K562 (cell line): ENCODE data around the gene FGF21. TPM values are rescaled to one million over a fixed set of nuclear protein-coding genes. Genes with fewer than 3 reads are reported as not detected.

ENCODE experiments used
- ATAC-seq: fragments of 200-7000 bp; cut with Tn5 transposase; 3 replicates; pipeline ENCODE4 v1.9.1; 2020; ENCODE audit warnings: moderate library complexity
- BruUV-seq: library from RNA; stranded (reverse); fragments of 400-500 nt; replicated peaks from 2 replicates; lab custom pipeline; 2021; lab: Mats Ljungman, UMichigan
- CTCF ChIA-PET: fragments of 300-600 bp; formaldehyde crosslinking; extraction: SDS; loops from one replicate; lab custom pipeline; 2021; ENCODE audit warnings: low intra/inter-chr PET ratio; lab: Yijun Ruan, JAX
- POLR2A ChIA-PET: fragments of 300-600, 350-650 bp; sonication (Branson Sonifier 250); formaldehyde crosslinking; extraction: SDS; loops from one replicate; lab custom pipeline; 2021; ENCODE audit warnings: antibody characterized with exemption, inconsistent platforms; lab: Yijun Ruan, JAX
- DNase-seq, 4 experiments: peaks; one replicate each; pipeline versions ENCODE4 v3.0.0 to v3.0.0-alpha.2; 2011 to 2018; ENCODE audit warnings: low spot score in 3 of 4, mixed read lengths in 3 of 4; ENCODE audit errors: extremely low read depth in 1 of 4
- FAIRE-seq: peaks from 2 replicates; lab custom pipeline; 2011; peaks lifted over from hg19 to GRCh38; lab: Jason Lieb, UNC
- H2AFZ ChIP-seq: 2 replicates; pipeline ENCODE4 v1.6.0; 2011; ENCODE audit warnings: low read depth, low read length, control low read depth, inconsistent platforms
- H3K27ac ChIP-seq: fragments of 200-600 bp; 3 replicates; pipeline ENCODE4 v1.8.0; 2011; ENCODE audit warnings: low read depth, mild to moderate bottlenecking, control low read depth, inconsistent platforms, low read length, moderate library complexity, mixed read lengths; ENCODE audit errors: extremely low read depth
- H3K27me3 ChIP-seq, 2 experiments: fragments of 300-600 bp in 1 of 2; 2 replicates in 1 of 2; 3 replicates in 1 of 2; pipeline versions ENCODE4 v1.6.0 to v1.8.0; 2011; ENCODE audit warnings: inconsistent platforms in 2 of 2, low read length in 2 of 2, mild to moderate bottlenecking in 1 of 2, mixed read lengths in 1 of 2, moderate library complexity in 1 of 2; ENCODE audit not compliant: control insufficient read depth in 2 of 2, insufficient read depth in 2 of 2
- H3K36me3 ChIP-seq: fragments of 300-600 bp; 3 replicates; pipeline ENCODE4 v1.8.0; 2011; ENCODE audit warnings: mild to moderate bottlenecking, low read length, inconsistent platforms; ENCODE audit not compliant: control insufficient read depth, insufficient read depth
- H3K4me1 ChIP-seq, 2 experiments: fragments of 200-600 bp in 1 of 2; replicated peaks in 1 of 2; 2 replicates in 1 of 2; 3 replicates in 1 of 2; pipeline versions ENCODE4 v1.5.1 to v1.8.0; 2011; ENCODE audit warnings: inconsistent platforms in 2 of 2, low read length in 2 of 2, mild to moderate bottlenecking in 1 of 2, mixed read lengths in 1 of 2, moderate library complexity in 1 of 2; ENCODE audit not compliant: control insufficient read depth in 2 of 2, insufficient read depth in 2 of 2
- H3K4me2 ChIP-seq: 2 replicates; pipeline ENCODE4 v1.6.1; 2011; ENCODE audit warnings: low read length, control low read depth, inconsistent platforms, mixed read lengths; ENCODE audit not compliant: insufficient read depth
- H3K4me3 ChIP-seq: fragments of 200-600 bp; sonication (generic), shearing (Covaris generic); 2 replicates; pipeline ENCODE4 v1.5.1; 2016; ENCODE audit warnings: control low read depth, inconsistent platforms
- H3K79me2 ChIP-seq: fragments of 200-600 bp; 3 replicates; pipeline ENCODE4 v1.8.0; 2011; ENCODE audit warnings: low read length, inconsistent platforms; ENCODE audit not compliant: control insufficient read depth, insufficient read depth
- H3K9ac ChIP-seq, 2 experiments: 2 replicates each; pipeline versions ENCODE4 v1.6.0 to v1.6.1; 2011; ENCODE audit warnings: low read depth in 2 of 2, low read length in 2 of 2, control low read depth in 1 of 2, inconsistent platforms in 1 of 2, mild to moderate bottlenecking in 1 of 2, mixed read lengths in 1 of 2; ENCODE audit not compliant: insufficient read depth in 1 of 2
- H3K9me1 ChIP-seq: one replicate; pipeline ENCODE4 v1.6.0; 2011; ENCODE audit warnings: inconsistent platforms, mild to moderate bottlenecking, low read length, moderate library complexity; ENCODE audit not compliant: control insufficient read depth, insufficient read depth
- H3K9me3 ChIP-seq: replicated peaks from 2 replicates; pipeline ENCODE4 v1.5.1; 2011; ENCODE audit warnings: low read depth, low read length, inconsistent platforms; ENCODE audit not compliant: control insufficient read depth, insufficient read depth
- H4K20me1 ChIP-seq: replicated peaks from 2 replicates; pipeline ENCODE4 v1.6.1; 2011; ENCODE audit warnings: low read length, inconsistent platforms, mixed read lengths; ENCODE audit not compliant: control insufficient read depth, insufficient read depth
- CREB3L1 ChIP-seq: fragments of 450-650 bp; IDR thresholded peaks from 2 replicates; pipeline ENCODE4 v1.6.1; 2014; ENCODE audit warnings: low read depth, mild to moderate bottlenecking, moderate library complexity, borderline replicate concordance
- DACH1 ChIP-seq: fragments of 450-650 bp; IDR thresholded peaks from 2 replicates; pipeline ENCODE4 v1.6.1; 2018; ENCODE audit not compliant: partially characterized antibody
- FOXA1 ChIP-seq: fragments of 450-650 bp; IDR thresholded peaks from 2 replicates; pipeline ENCODE4 v1.6.1; 2016; ENCODE audit warnings: mild to moderate bottlenecking, borderline replicate concordance
- GABPB1 ChIP-seq: sonication (generic); formaldehyde crosslinking; IDR thresholded peaks from 2 replicates; pipeline ENCODE4 v1.8.0; 2022; ENCODE audit warnings: mild to moderate bottlenecking, missing genetic modification reagents
- MITF ChIP-seq: IDR thresholded peaks from 2 replicates; pipeline ENCODE4 v1.6.1; 2014; ENCODE audit warnings: antibody characterized with exemption
- PKNOX1 ChIP-seq: fragments of 450-650 bp; IDR thresholded peaks from 2 replicates; pipeline ENCODE4 v1.6.1; 2016
- PRDM10 ChIP-seq: fragments of 450-650 bp; IDR thresholded peaks from 2 replicates; pipeline ENCODE4 v1.6.1; 2018; ENCODE audit not compliant: partially characterized antibody
- ZBTB17 ChIP-seq: fragments of 450-650 bp; formaldehyde crosslinking; IDR thresholded peaks from 2 replicates; pipeline ENCODE4 v1.4.0; 2020; ENCODE audit warnings: mild to moderate bottlenecking
- ZFX ChIP-seq: sonication (generic); formaldehyde crosslinking; IDR thresholded peaks from 2 replicates; pipeline ENCODE4 v1.8.0; 2022; ENCODE audit warnings: mild to moderate bottlenecking, missing genetic modification reagents, moderate library complexity
- ZNF121 ChIP-seq: sonication (generic); formaldehyde crosslinking; conservative IDR thresholded peaks from 2 replicates; pipeline ENCODE4 v1.8.0; 2022; ENCODE audit warnings: missing genetic modification reagents
- ZNF133 ChIP-seq: fragments of 250-450 bp; sonication (Bioruptor Pico); IDR thresholded peaks from 2 replicates; pipeline ENCODE4 v1.4.0; 2020; ENCODE audit warnings: mild to moderate bottlenecking
- ZNF143 ChIP-seq: sonication (generic); formaldehyde crosslinking; IDR thresholded peaks from 2 replicates; pipeline ENCODE4 v1.9.0; 2022; ENCODE audit warnings: mild to moderate bottlenecking, missing genetic modification reagents
- ZNF197 ChIP-seq: fragments of 200-800 bp; sonication (Bioruptor generic); IDR thresholded peaks from 2 replicates; pipeline ENCODE4 v1.6.1; 2016; ENCODE audit warnings: low read depth, missing genetic modification characterization, missing compliant biosample characterization
- WGBS: fragments of 100-300 bp; shearing (Covaris generic); methylation state at CpG from one replicate; pipeline ENCODE4 v1.1.6; 2016; ENCODE audit warnings: low coverage, mixed read lengths; ENCODE audit not compliant: insufficient coverage; ENCODE audit errors: missing lambda C conversion rate; 5-methylcytosine and 5-hydroxymethylcytosine counted together
- in situ Hi-C: fragments of 300-500 bp; cut with MboI; formaldehyde crosslinking; loops from 4 replicates; pipeline ENCODE4 v1.15.0; 2018; ENCODE audit warnings: inconsistent platforms, mixed read lengths
- intact Hi-C: fragments of 100-400 bp; cut with micrococcal nuclease; formaldehyde crosslinking; loops from 2 replicates; pipeline ENCODE4 v1.14.2; 2022
- polyA plus RNA-seq, 8 experiments: library from polyadenylated mRNA; depleted of rRNA in 4 of 8; stranded (reverse) in 5 of 8; unstranded in 3 of 8; fragments of >200 nt; fragmentation: Nextera tagmentation in 2 of 8; fragmentation: Illumina TruSeq in 1 of 8; extraction: Ambion mirVana in 2 of 8; extraction: Trizol in 1 of 8; gene quantifications; 2 replicates each; pipeline versions ENCODE4 v1.2.1 to v1.2.3, GENCODE V29; 2011 to 2014; ENCODE audit warnings: inconsistent platforms in 1 of 8, missing spikeins in 1 of 8
- total RNA-seq, 7 experiments: library from RNA; depleted of rRNA in 6 of 7; stranded (reverse); fragments of >200 nt in 6 of 7; fragmentation: Illumina TruSeq in 2 of 7; extraction: Trizol in 2 of 7; gene quantifications; 2 replicates each; pipeline versions ENCODE4 v1.2.1 to v1.2.3, GENCODE V29; 2011 to 2021; ENCODE audit warnings: low replicate concordance in 1 of 7

FGF21 gene
- total and polyA plus RNA-seq, 9 of the 15 experiments (the other 6 are each of a cell fraction or from before 2014, with no cell fraction given): 0.04 to 0.77 (median 0.09) TPM; not detected in 6

GRCh38 chr19:48795685-48796070 lies 40.4 kb downstream of the FGF21 start:
- CTCF ChIA-PET: interaction anchor here (0.6 to 3.0 kb wide), 6 partner anchors 40 to 529 kb away, joined by 3 to 36 read pairs (median 8); partner anchors contain the start of gene HSD17B14
- Histone ChIP-seq H3K4me1 (peaks cover 3 to 24% of the 10 kb centered on the region in 2 experiments; a peak in 4 of 5 replicates), H3K79me2 (no peaks in the 10 kb centered on the region), H3K4me2 (no peak overlapping the region), H3K9ac (no peak overlapping the region), H3K27me3 (no peaks in the 10 kb centered on the region), H3K9me1 (no peaks in the 10 kb centered on the region), H4K20me1 (no peaks in the 10 kb centered on the region), H3K27ac (no peak overlapping the region), H2AFZ (no peak overlapping the region), H3K4me3 (no peak overlapping the region), H3K9me3 (no peaks in the 10 kb centered on the region), H3K36me3 (peaks cover 16% of the 10 kb centered on the region; the same call in 1 of the 3 replicates)
- WGBS: 88% methylated on average over 2 of the region's 2 CpGs
- no TSS peak for BruUV-seq
- no peak for FAIRE-seq
- peak in 2 of 4 experiments; percentile 10 for DNase-seq
- in situ Hi-C loops (loop anchor here (10.0 kb wide), 1 partner anchor 429 kb away; no protein-coding TSS in a partner anchor), intact Hi-C loops (loop anchor here (1.0 to 2.0 kb wide), 2 partner anchors 40 to 175 kb away; no protein-coding TSS in a partner anchor)
- POLR2A ChIA-PET: interaction anchor here (0.6 to 2.7 kb wide), 19 partner anchors 9 to 278 kb away, joined by 3 to 18 read pairs (median 4); partner anchors contain the start of gene BCAT2
- ATAC-seq: no peak
- TF ChIP-seq MITF (no peak), ZBTB17 (CRISPR knock-in tag) (0 out of 2 replicates have a peak, but pooled peaks have one; percentile 3), ZNF121 (CRISPR knock-in tag) (no peak), ZNF133 (no peak), DACH1 (no peak), FOXA1 (no peak), ZNF197 (CRISPR knock-in tag) (no peak), PRDM10 (no peak), ZNF143 (CRISPR knock-in tag) (peak; percentile 74; the same call in 1 of the 2 replicates), PKNOX1 (no peak), ZFX (CRISPR knock-in tag) (peak; percentile 2; the same call in 1 of the 2 replicates), CREB3L1 (peak; percentile 5; the same call in 1 of the 2 replicates), GABPB1 (CRISPR knock-in tag) (peak; percentile 2; the same call in 1 of the 2 replicates)
